SK-N-SH (cell line): ENCODE results near the gene GAS7. TPM values are rescaled to one million over a fixed set of nuclear protein-coding genes. Genes with fewer than 3 reads are reported as not detected.

Experiments
- CTCF ChIA-PET: fragments of 300-600, 350-600 bp; formaldehyde crosslinking; extraction: SDS; loops from one replicate; lab custom pipeline; 2021; lab: Yijun Ruan, JAX
- POLR2A ChIA-PET: fragments of 350-600 bp; sonication (Branson Sonifier 250); formaldehyde crosslinking; extraction: SDS; loops from one replicate; lab custom pipeline; 2020; ENCODE audit warnings: antibody characterized with exemption, inconsistent platforms; lab: Yijun Ruan, JAX
- DNase-seq: peaks from one replicate; pipeline ENCODE4 v3.0.0; 2012
- H2AFZ ChIP-seq: fragments of 200-600 bp; sonication (generic); 2 replicates; pipeline ENCODE4 v1.8.1; 2016; ENCODE audit warnings: antibody characterized with exemption, mild to moderate bottlenecking, low read depth
- H3F3A ChIP-seq: fragments of 200-600 bp; sonication (generic); replicated peaks from 2 replicates; pipeline ENCODE3; 2016; ENCODE audit warnings: antibody characterized with exemption, mild to moderate bottlenecking; ENCODE audit not compliant: insufficient read depth
- H3K27ac ChIP-seq, 2 experiments: fragments of 200-500 bp in 1 of 2; fragments of 200-600 bp in 1 of 2; sonication (Bioruptor generic) in 1 of 2; sonication (generic), shearing (Covaris generic) in 1 of 2; 2 replicates each; pipeline versions ENCODE4 v1.5.1 to v1.6.1; 2014 to 2016; ENCODE audit warnings: low read depth in 2 of 2, inconsistent platforms in 1 of 2, low read length in 1 of 2, mild to moderate bottlenecking in 1 of 2, mixed read lengths in 1 of 2
- H3K27me3 ChIP-seq: fragments of 200-600 bp; sonication (generic), shearing (Covaris generic); 2 replicates; pipeline ENCODE4 v1.6.1; 2016; ENCODE audit warnings: mixed run types; ENCODE audit not compliant: insufficient read depth
- H3K36me3 ChIP-seq, 2 experiments: fragments of 200-500 bp in 1 of 2; fragments of 200-600 bp in 1 of 2; sonication (Bioruptor generic) in 1 of 2; sonication (generic) in 1 of 2; replicated peaks in 1 of 2; 2 replicates each; pipeline versions ENCODE3 to v1.5.1; 2014 to 2016; ENCODE audit warnings: low read length in 1 of 2, mild to moderate bottlenecking in 1 of 2; ENCODE audit not compliant: insufficient read depth in 2 of 2, control insufficient read depth in 1 of 2
- H3K4me1 ChIP-seq, 2 experiments: fragments of 200-500 bp in 1 of 2; fragments of 200-600 bp in 1 of 2; sonication (Bioruptor generic) in 1 of 2; sonication (generic), shearing (Covaris generic) in 1 of 2; 2 replicates each; pipeline versions ENCODE4 v1.5.1 to v1.6.1; 2014 to 2016; ENCODE audit warnings: low read depth in 1 of 2, low read length in 1 of 2, mixed run types in 1 of 2; ENCODE audit not compliant: insufficient read depth in 2 of 2, control insufficient read depth in 1 of 2
- H3K4me2 ChIP-seq: fragments of 200-600 bp; sonication (generic), shearing (Covaris generic); 2 replicates; pipeline ENCODE4 v1.6.1; 2017; ENCODE audit warnings: mixed run types
- H3K4me3 ChIP-seq, 2 experiments: fragments of 200-500 bp in 1 of 2; fragments of 200-600 bp in 1 of 2; sonication (Bioruptor generic) in 1 of 2; sonication (generic), shearing (Covaris generic) in 1 of 2; 2 replicates each; pipeline versions ENCODE4 v1.5.1 to v1.8.1; 2014 to 2016; ENCODE audit warnings: low read depth in 2 of 2, inconsistent platforms in 1 of 2, low read length in 1 of 2, mild to moderate bottlenecking in 1 of 2, mixed read lengths in 1 of 2, moderate library complexity in 1 of 2
- H3K79me2 ChIP-seq: fragments of 200-600 bp; sonication (generic); 2 replicates; pipeline ENCODE4 v1.8.1; 2017; ENCODE audit warnings: mild to moderate bottlenecking; ENCODE audit not compliant: insufficient read depth
- H3K9ac ChIP-seq: fragments of 200-600 bp; sonication (generic); 2 replicates; pipeline ENCODE4 v1.6.1; 2017; ENCODE audit warnings: mixed run types
- H3K9me2 ChIP-seq: fragments of 200-600 bp; sonication (generic); 2 replicates; pipeline ENCODE4 v1.6.1; 2017; ENCODE audit warnings: mixed run types
- H3K9me3 ChIP-seq: fragments of 200-600 bp; sonication (generic); 2 replicates; pipeline ENCODE4 v1.6.1; 2017; ENCODE audit warnings: mixed run types, mild to moderate bottlenecking, moderate library complexity
- H4K20me1 ChIP-seq: fragments of 200-600 bp; sonication (generic); 2 replicates; pipeline ENCODE4 v1.6.1; 2017; ENCODE audit warnings: mild to moderate bottlenecking, mixed run types; ENCODE audit not compliant: insufficient read depth
- CHD2 ChIP-seq: fragments of 150-350 bp; IDR thresholded peaks from 2 replicates; pipeline ENCODE4 v1.6.1; 2018; ENCODE audit warnings: low read length; ENCODE audit not compliant: partially characterized antibody
- EP300 ChIP-seq, 2 experiments: IDR thresholded peaks; 2 replicates each; pipeline versions ENCODE4 v1.4.0 to v1.6.1; 2012; ENCODE audit warnings: borderline replicate concordance in 1 of 2, low read depth in 1 of 2, low read length in 1 of 2
- FOXJ3 ChIP-seq: sonication (generic); formaldehyde crosslinking; IDR thresholded peaks from 2 replicates; pipeline ENCODE4 v1.5.1; 2020; ENCODE audit warnings: mild to moderate bottlenecking, missing genetic modification reagents
- GATA2 ChIP-seq: sonication (generic); formaldehyde crosslinking; IDR thresholded peaks from 2 replicates; pipeline ENCODE4 v1.5.0; 2020; ENCODE audit warnings: mild to moderate bottlenecking, missing genetic modification reagents
- MAX ChIP-seq: IDR thresholded peaks from 2 replicates; pipeline ENCODE4 v1.4.0; 2012; ENCODE audit warnings: low read depth
- POLR2AphosphoS5 ChIP-seq: IDR thresholded peaks from 2 replicates; pipeline ENCODE4 v1.6.1; 2012; ENCODE audit warnings: low read depth, low read length
- RCOR1 ChIP-seq: fragments of 150-350 bp; IDR thresholded peaks from 2 replicates; pipeline ENCODE4 v1.6.1; 2017; ENCODE audit warnings: antibody characterized with exemption, low read length
- REST ChIP-seq: IDR thresholded peaks from 2 replicates; pipeline ENCODE4 v1.6.1; 2012; ENCODE audit warnings: mild to moderate bottlenecking, low read depth, low read length, moderate library complexity
- TAF1 ChIP-seq: IDR thresholded peaks from 2 replicates; pipeline ENCODE4 v1.6.1; 2012; ENCODE audit warnings: low read depth, mild to moderate bottlenecking, low read length, moderate library complexity, borderline replicate concordance
- YY1 ChIP-seq: IDR thresholded peaks from 2 replicates; pipeline ENCODE4 v1.4.0; 2012; ENCODE audit warnings: low read depth, mild to moderate bottlenecking
- WGBS: methylation state at CpG from one replicate; pipeline ENCODE4 v1.1.6; 2017; ENCODE audit warnings: low lambda C conversion rate; 5-methylcytosine and 5-hydroxymethylcytosine counted together
- polyA plus RNA-seq, 3 experiments: library from polyadenylated mRNA; depleted of rRNA; stranded (reverse); fragments of >200 nt; gene quantifications; 2 replicates each; pipeline ENCODE4 v1.2.3, GENCODE V29; 2012
- TF ChIP-seq, protein P1 (sequence below): fragments of 150-350 bp; IDR thresholded peaks from 2 replicates; pipeline ENCODE4 v1.6.1; 2016; ENCODE audit warnings: mild to moderate bottlenecking, low read depth, low read length

Gene GAS7
- polyA plus RNA-seq, 1 of the 3 experiments (the other 2 are of a cell fraction), result 0.12 TPM

DNA sequence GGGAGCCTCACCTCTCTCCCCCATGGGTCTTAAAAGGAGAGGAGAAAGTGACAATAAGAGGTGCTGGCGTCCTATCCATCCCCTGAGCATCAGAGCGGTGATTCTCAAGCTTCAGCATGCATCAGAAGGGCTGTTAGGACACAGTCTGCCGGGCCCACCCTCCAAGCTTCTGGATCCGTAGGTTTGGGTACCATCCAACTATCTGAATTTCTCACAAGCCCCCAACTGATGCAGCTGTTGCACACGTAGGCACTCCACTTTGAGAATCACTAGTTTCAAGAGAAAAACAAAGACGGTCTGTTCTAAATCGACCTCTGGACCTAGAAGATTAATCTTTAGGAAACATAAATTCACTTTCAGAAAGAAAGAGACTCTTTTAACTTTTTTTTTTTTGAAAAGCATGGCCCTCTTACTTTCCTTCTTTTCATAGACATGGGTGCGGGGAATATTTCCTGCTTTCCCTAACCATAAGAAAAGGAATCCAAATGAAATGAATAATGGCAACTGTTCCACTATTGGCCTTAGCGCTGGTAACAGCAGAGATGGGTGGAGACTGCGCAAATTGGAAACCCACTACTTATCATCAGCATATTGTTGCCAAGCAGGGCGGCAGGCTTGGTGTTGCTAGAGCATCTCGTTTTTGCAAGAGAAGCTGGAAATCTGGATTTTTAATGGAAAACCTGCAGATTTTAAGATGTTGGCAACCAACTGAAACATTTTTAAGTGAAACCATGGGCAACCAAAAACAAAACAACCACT is 144.4 kb downstream of the GAS7 start:
- ChIA-PET CTCF (no interaction called here), POLR2A (no interaction called here)
- 32% methylated on average over 12 of the region's 12 CpGs for WGBS
- no peaks in the 10 kb centered on the region for H3K4me1 ChIP-seq
- no peaks in the 10 kb centered on the region for H4K20me1 ChIP-seq
- no peaks in the 10 kb centered on the region for H3K79me2 ChIP-seq
- no peak overlapping the region for H3K4me2 ChIP-seq
- no peaks in the 10 kb centered on the region for H3K36me3 ChIP-seq
- H3K27ac ChIP-seq, result no peak overlapping the region
- H3K9me2 ChIP-seq, result no peaks in the 10 kb centered on the region
- H3K9ac ChIP-seq, result no peak overlapping the region
- DNase-seq, result no peak
- H3K27me3 ChIP-seq, result 0 out of 2 replicates have a peak, but pooled peaks cover 5% of the 10 kb centered on the region
- no peaks in the 10 kb centered on the region for H3F3A ChIP-seq
- no peak overlapping the region for H3K4me3 ChIP-seq
- no peaks in the 10 kb centered on the region for H3K9me3 ChIP-seq
- TF ChIP-seq REST, result no peak
- TF ChIP-seq RCOR1, result no peak
- TF ChIP-seq EP300 (IDR thresholded peaks at IDR 0.05; ENCODE audit: borderline replicate concordance in 1 of 2, low read depth in 1 of 2, low read length in 1 of 2), result no peak
- TF ChIP-seq, protein P1, sequence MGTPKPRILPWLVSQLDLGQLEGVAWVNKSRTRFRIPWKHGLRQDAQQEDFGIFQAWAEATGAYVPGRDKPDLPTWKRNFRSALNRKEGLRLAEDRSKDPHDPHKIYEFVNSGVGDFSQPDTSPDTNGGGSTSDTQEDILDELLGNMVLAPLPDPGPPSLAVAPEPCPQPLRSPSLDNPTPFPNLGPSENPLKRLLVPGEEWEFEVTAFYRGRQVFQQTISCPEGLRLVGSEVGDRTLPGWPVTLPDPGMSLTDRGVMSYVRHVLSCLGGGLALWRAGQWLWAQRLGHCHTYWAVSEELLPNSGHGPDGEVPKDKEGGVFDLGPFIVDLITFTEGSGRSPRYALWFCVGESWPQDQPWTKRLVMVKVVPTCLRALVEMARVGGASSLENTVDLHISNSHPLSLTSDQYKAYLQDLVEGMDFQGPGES, result no peak
- no peak for TF ChIP-seq GATA2 (CRISPR knock-in tag)
- H2AFZ ChIP-seq, result no peak overlapping the region

- Histone ChIP-seq H3K79me2 (no peaks in the 10 kb centered on the region), H3K9me3 (no peaks in the 10 kb centered on the region), H3K4me2 (no peak overlapping the region), H4K20me1 (no peaks in the 10 kb centered on the region), H3K9ac (no peak overlapping the region), H2AFZ (no peak overlapping the region), H3F3A (no peaks in the 10 kb centered on the region), H3K36me3 (no peaks in the 10 kb centered on the region), H3K9me2 (no peaks in the 10 kb centered on the region), H3K27me3 (0 out of 2 replicates have a peak, but pooled peaks cover 5% of the 10 kb centered on the region), H3K4me1 (no peaks in the 10 kb centered on the region), H3K4me3 (no peak overlapping the region), H3K27ac (no peak overlapping the region)
- WGBS, result 15% methylated on average over 9 of the region's 15 CpGs
- no peak for TF ChIP-seq FOXJ3
- TF ChIP-seq MAX, result no peak
- TF ChIP-seq, protein P1, result no peak
- no peak for TF ChIP-seq EP300 (IDR thresholded peaks at IDR 0.05; ENCODE audit: borderline replicate concordance in 1 of 2, low read depth in 1 of 2, low read length in 1 of 2)
- no peak for TF ChIP-seq CHD2
- TF ChIP-seq YY1, result no peak
- TF ChIP-seq POLR2AphosphoS5, result no peak
- no peak for TF ChIP-seq TAF1
- ChIA-PET POLR2A (no interaction called here), CTCF (no interaction called here)
- no peak for DNase-seq
Observed at GRCh38 chr17:10052106-10052813, 146.1 kb downstream of the GAS7 start.
